Keratinocyte (primary cell): ENCODE data around the gene ABLIM1. TPM values are rescaled to one million over a fixed set of nuclear protein-coding genes. Genes with fewer than 3 reads are reported as not detected.
A peak's percentile ranks its signal among the peaks of the same experiment; 100 is the strongest.

ENCODE experiments used
- DNase-seq: peaks from one replicate; pipeline ENCODE4 v3.0.0-alpha.2; 2011; ENCODE audit warnings: low read depth, missing footprints, low spot score
- FAIRE-seq: peaks from 2 replicates; lab custom pipeline; 2011; peaks lifted over from hg19 to GRCh38; lab: Jason Lieb, UNC
- H2AFZ ChIP-seq: 2 replicates; pipeline ENCODE4 v1.6.0; 2012; ENCODE audit warnings: low read length, control low read depth, inconsistent platforms; ENCODE audit not compliant: control insufficient read depth
- H3K27ac ChIP-seq: 2 replicates; pipeline ENCODE4 v1.5.1; 2011; ENCODE audit warnings: low read length; ENCODE audit not compliant: control insufficient read depth, insufficient read depth
- H3K27me3 ChIP-seq: 3 replicates; pipeline ENCODE4 v1.6.0; 2011; ENCODE audit warnings: low read length; ENCODE audit not compliant: control insufficient read depth, insufficient read depth; ENCODE audit errors: extremely low read depth
- H3K36me3 ChIP-seq, 2 experiments: 2 replicates in 1 of 2; 3 replicates in 1 of 2; pipeline ENCODE4 v1.5.1; 2011; ENCODE audit warnings: low read length in 2 of 2, mild to moderate bottlenecking in 1 of 2; ENCODE audit not compliant: control insufficient read depth in 2 of 2, insufficient read depth in 2 of 2; ENCODE audit errors: extremely low read depth in 1 of 2
- H3K4me1 ChIP-seq: 3 replicates; pipeline ENCODE4 v1.5.1; 2011; ENCODE audit warnings: low read length; ENCODE audit not compliant: control insufficient read depth, insufficient read depth; ENCODE audit errors: extremely low read depth
- H3K4me2 ChIP-seq: 3 replicates; pipeline ENCODE4 v1.6.0; 2011; ENCODE audit warnings: low read depth, low read length; ENCODE audit not compliant: control insufficient read depth, insufficient read depth; ENCODE audit errors: extremely low read depth
- H3K4me3 ChIP-seq, 3 experiments: fragments of 200-600 bp in 1 of 3; sonication (generic) in 1 of 3; 2 replicates in 2 of 3; 3 replicates in 1 of 3; pipeline ENCODE4 v1.5.1; 2011 to 2016; ENCODE audit warnings: low read length in 3 of 3, mild to moderate bottlenecking in 3 of 3, control low read depth in 2 of 3, inconsistent platforms in 1 of 3, low read depth in 1 of 3, mixed read lengths in 1 of 3, mixed run types in 1 of 3, moderate library complexity in 1 of 3; ENCODE audit not compliant: control insufficient read depth in 2 of 3, insufficient read depth in 2 of 3; ENCODE audit errors: extremely low read depth in 1 of 3
- H3K79me2 ChIP-seq: 2 replicates; pipeline ENCODE4 v1.6.0; 2012; ENCODE audit warnings: low read length; ENCODE audit not compliant: control insufficient read depth, insufficient read depth
- H3K9ac ChIP-seq: 3 replicates; pipeline ENCODE4 v1.6.0; 2011; ENCODE audit warnings: low read length; ENCODE audit not compliant: control insufficient read depth, insufficient read depth; ENCODE audit errors: extremely low read depth
- H3K9me1 ChIP-seq: 3 replicates; pipeline ENCODE4 v1.6.0; 2011; ENCODE audit warnings: low read length; ENCODE audit not compliant: control insufficient read depth, insufficient read depth; ENCODE audit errors: extremely low read depth
- H3K9me3 ChIP-seq: 2 replicates; pipeline ENCODE4 v1.5.1; 2012; ENCODE audit warnings: low read depth, low read length; ENCODE audit not compliant: control insufficient read depth
- H4K20me1 ChIP-seq: 3 replicates; pipeline ENCODE4 v1.6.0; 2011; ENCODE audit warnings: low read length; ENCODE audit not compliant: control insufficient read depth, insufficient read depth; ENCODE audit errors: extremely low read depth
- CTCF ChIP-seq, 3 experiments: IDR thresholded peaks in 1 of 3; conservative IDR thresholded peaks in 1 of 3; optimal IDR thresholded peaks in 1 of 3; 2 replicates in 2 of 3; 3 replicates in 1 of 3; pipeline versions ENCODE3 to v1.5.1; 2011; ENCODE audit warnings: low read length in 3 of 3, mild to moderate bottlenecking in 3 of 3, moderate library complexity in 2 of 3, control low read depth in 1 of 3, inconsistent platforms in 1 of 3; ENCODE audit not compliant: insufficient read depth in 2 of 3; ENCODE audit errors: extremely low read depth in 1 of 3
- EZH2 ChIP-seq: IDR thresholded peaks from one replicate; pipeline ENCODE4 v1.6.1; 2012; ENCODE audit warnings: inconsistent platforms, mild to moderate bottlenecking, low read length, moderate library complexity
- dilution Hi-C: fragments of 300-500 bp; cut with MboI; formaldehyde crosslinking; loops from one replicate; pipeline ENCODE4 v1.7.0; 2020; ENCODE audit warnings: low sequenced_read_pairs; ENCODE audit not compliant: extremely low pct_ligation_motif_present
- polyA plus RNA-seq, 5 experiments: library from polyadenylated mRNA; depleted of rRNA in 3 of 5; stranded (reverse) in 3 of 5; stranded (forward) in 1 of 5; unstranded in 1 of 5; fragments of >200 nt; gene quantifications; 1 replicate in 1 of 5; 2 replicates in 3 of 5; 3 replicates in 1 of 5; pipeline versions ENCODE4 v1.2.1 to v1.2.3, GENCODE V29; 2011 to 2012; ENCODE audit warnings: missing spikeins in 2 of 5, low read depth in 1 of 5, low replicate concordance in 1 of 5

ABLIM1 gene
- polyA plus RNA-seq, 1 donor (not counting 4 experiments of a cell fraction or from before 2014, with no cell fraction given), result 55.2 TPM

GRCh38 chr10:114687459-114687858 lies 29.4 kb upstream of the ABLIM1 start:
- Histone ChIP-seq H3K79me2 (no peaks in the 10 kb centered on the region), H4K20me1 (no peaks in the 10 kb centered on the region), H3K36me3 (no peaks in the 10 kb centered on the region), H3K27me3 (no peaks in the 10 kb centered on the region), H3K27ac (no peak overlapping the region), H3K4me2 (no peak overlapping the region), H3K4me1 (peaks cover 45% of the 10 kb centered on the region), H3K9me1 (no peaks in the 10 kb centered on the region), H3K9ac (no peak overlapping the region), H3K9me3 (no peaks in the 10 kb centered on the region), H3K4me3 (no peak overlapping the region), H2AFZ (no peak overlapping the region)
- DNase-seq (no peak), FAIRE-seq (peak; percentile 9)
- dilution Hi-C loops, result no loop called here
- TF ChIP-seq CTCF (optimal IDR thresholded peaks at IDR 0.05 in 1 of 3, IDR thresholded peaks at IDR 0.05 in 1 of 3, conservative IDR thresholded peaks at IDR 0.05 in 1 of 3; ENCODE audit: extremely low read depth in 1 of 3, insufficient read depth in 2 of 3, low read length in 3 of 3), result no peak
- TF ChIP-seq EZH2, result no peak

- no peak for DNase-seq
- H3K27me3 ChIP-seq, result no peaks in the 10 kb centered on the region
- H3K4me1 ChIP-seq, result peaks cover 50% of the 10 kb centered on the region
- dilution Hi-C loops, result no loop called here
- TF ChIP-seq CTCF (optimal IDR thresholded peaks at IDR 0.05 in 1 of 3, IDR thresholded peaks at IDR 0.05 in 1 of 3, conservative IDR thresholded peaks at IDR 0.05 in 1 of 3; ENCODE audit: extremely low read depth in 1 of 3, insufficient read depth in 2 of 3, low read length in 3 of 3) (no peak), EZH2 (no peak)
- no peak overlapping the region for H3K4me2 ChIP-seq
- H3K9me3 ChIP-seq, result no peaks in the 10 kb centered on the region
- H3K9ac ChIP-seq, result no peak overlapping the region
- no peaks in the 10 kb centered on the region for H3K36me3 ChIP-seq
- no peaks in the 10 kb centered on the region for H3K9me1 ChIP-seq
- no peak overlapping the region for H3K4me3 ChIP-seq
- no peak overlapping the region for H3K27ac ChIP-seq
- H3K79me2 ChIP-seq, result no peaks in the 10 kb centered on the region
- H4K20me1 ChIP-seq, result no peaks in the 10 kb centered on the region
- H2AFZ ChIP-seq, result no peak overlapping the region
- peak; percentile 52 for FAIRE-seq
Observed at GRCh38 chr10:114686013-114686412, 27.9 kb upstream of the ABLIM1 start.
